Mesenteric fat pad (tissue), 1 donor: ENCODE results near the gene LAMA2. TPM values are rescaled to one million over a fixed set of nuclear protein-coding genes. Genes with fewer than 3 reads are reported as not detected.

Experiments
- DNase-seq: peaks from one replicate; pipeline ENCODE4 v3.0.0-alpha.2; 2020; ENCODE audit warnings: low spot score
- total RNA-seq: library from RNA; stranded (reverse); fragmentation: NEBNext Ultra II Directional; extraction: Animal tissue kit (Norgen Biotek cat#: 25700); gene quantifications from one replicate; pipeline ENCODE4 v1.2.1, GENCODE V29; 2021
- donor health status: DM: yes; HTN: yes; CAD: no.

Gene LAMA2
- total RNA-seq, 1 donor from 2014 or later: 82.9 TPM

- no peak for DNase-seq
Measured at GRCh38 chr6:129208415-129209034, 325.6 kb downstream of the LAMA2 start.

- DNase-seq: no peak
Measured at GRCh38 chr6:129209355-129209754, 326.4 kb downstream of the LAMA2 start.

GRCh38 chr6:129210684-129211083 lies 327.7 kb downstream of the LAMA2 start:
- DNase-seq: no peak

GRCh38 chr6:129211626-129212025 lies 328.7 kb downstream of the LAMA2 start:
- no peak for DNase-seq

GRCh38 chr6:129212081-129212480 lies 329.1 kb downstream of the LAMA2 start:
- DNase-seq: no peak

GRCh38 chr6:129215246-129215645 lies 332.3 kb downstream of the LAMA2 start:
- DNase-seq: no peak

- DNase-seq: no peak
Measured at GRCh38 chr6:129215916-129216520, 333.1 kb downstream of the LAMA2 start.

- no peak for DNase-seq
Measured at GRCh38 chr6:129217701-129218100, 334.8 kb downstream of the LAMA2 start.

GRCh38 chr6:129233458-129234134 lies 350.7 kb downstream of the LAMA2 start:
- DNase-seq: no peak

- no peak for DNase-seq
Measured at GRCh38 chr6:129235167-129236000, 352.4 kb downstream of the LAMA2 start.

GRCh38 chr6:129236001-129236517 lies 353.1 kb downstream of the LAMA2 start:
- no peak for DNase-seq

GRCh38 chr6:129238991-129239390 lies 356.1 kb downstream of the LAMA2 start:
- no peak for DNase-seq

GRCh38 chr6:129239825-129240491 lies 357.0 kb downstream of the LAMA2 start:
- DNase-seq: no peak

- DNase-seq: no peak
Measured at GRCh38 chr6:129240492-129240853, 357.5 kb downstream of the LAMA2 start.

GRCh38 chr6:129242546-129242945 lies 359.6 kb downstream of the LAMA2 start:
- DNase-seq: no peak

GRCh38 chr6:129243377-129243776 lies 360.4 kb downstream of the LAMA2 start:
- no peak for DNase-seq

- DNase-seq: no peak
Measured at GRCh38 chr6:129248946-129249345, 366.0 kb downstream of the LAMA2 start.

- DNase-seq: no peak
Measured at GRCh38 chr6:129251669-129252376, 368.9 kb downstream of the LAMA2 start.

- no peak for DNase-seq
Measured at GRCh38 chr6:129252377-129253071, 369.6 kb downstream of the LAMA2 start.

GRCh38 chr6:129253242-129253641 lies 370.3 kb downstream of the LAMA2 start:
- DNase-seq: no peak
